Stimulated activated CD8-positive, alpha-beta memory T cell treated with anti-CD3 and anti-CD28 coated beads, Interleukin-12 subunit alpha, Interleukin-12 subunit beta, amount 100 ng/mL, for 24 hours (primary cell): ENCODE measurements around the gene TXLNB.
"Not testable (repeated sequence)": the region's sequence is repeated elsewhere in the genome, so short reads cannot be mapped to it uniquely, and the experiment has no call there.

Experiments used
- DNase-seq: peaks from one replicate; pipeline ENCODE4 v3.0.0-alpha.2; 2020; ENCODE audit errors: extremely low read depth

Gene TXLNB

DNA sequence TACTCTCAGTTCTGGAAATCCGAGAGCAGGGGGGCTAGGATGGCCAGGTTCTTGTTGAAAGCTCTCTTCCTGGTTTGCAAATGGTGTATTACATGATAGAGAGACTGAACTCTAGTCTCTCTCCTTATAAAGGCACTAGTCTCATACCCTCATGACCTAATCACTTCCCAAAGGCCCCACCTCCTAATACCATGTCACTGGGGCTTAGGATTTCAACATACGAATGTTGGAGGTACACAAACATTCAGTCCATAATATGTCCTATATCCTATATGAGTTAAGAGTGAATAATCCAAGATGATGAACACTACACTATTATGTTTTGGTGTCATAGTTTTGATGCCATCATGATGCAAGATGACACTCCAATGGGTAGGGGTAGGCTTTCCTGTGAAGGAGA, 20.0 kb upstream of the TXLNB start:
- DNase-seq, result no peak

- no peak for DNase-seq
These were observed 17.3 kb upstream of the TXLNB start for GRCh38 chr6:139308936-139309603.

- DNase-seq, result no peak
These were observed 16.6 kb upstream of the TXLNB start for GRCh38 chr6:139308286-139308916.

DNA sequence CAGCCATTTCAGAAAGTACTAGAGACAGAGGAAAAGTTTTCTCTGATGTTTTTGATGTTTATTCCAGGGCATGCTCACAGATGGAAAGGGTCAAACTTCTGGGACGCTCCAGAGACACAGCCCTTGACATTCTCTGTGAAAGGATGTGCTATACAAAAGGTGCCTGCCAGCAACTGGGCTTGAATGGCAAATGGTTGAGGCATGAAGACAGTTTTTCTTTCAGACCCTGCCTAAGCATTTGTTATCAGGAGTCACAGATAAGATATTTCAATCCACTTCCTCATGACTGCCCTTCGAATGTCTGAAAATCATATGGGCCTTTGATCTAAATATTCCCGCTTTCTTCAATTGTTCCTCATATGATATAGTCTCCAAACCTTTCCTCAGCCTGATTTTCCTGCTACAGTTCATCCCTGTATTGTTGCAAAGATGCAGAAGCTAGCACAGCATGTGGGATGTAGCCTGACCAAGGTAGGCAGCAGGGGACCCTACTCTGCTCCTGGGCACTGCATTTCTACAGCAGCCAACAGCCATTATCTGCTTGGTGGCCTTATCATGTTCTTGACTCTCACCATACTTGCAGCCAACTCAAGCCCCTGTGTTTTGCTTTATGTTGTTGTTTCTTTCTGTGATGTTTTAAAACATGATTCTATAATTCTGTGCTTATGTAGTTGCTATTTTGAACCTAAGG, 14.6 kb upstream of the TXLNB start:
- DNase-seq, result no peak

DNA sequence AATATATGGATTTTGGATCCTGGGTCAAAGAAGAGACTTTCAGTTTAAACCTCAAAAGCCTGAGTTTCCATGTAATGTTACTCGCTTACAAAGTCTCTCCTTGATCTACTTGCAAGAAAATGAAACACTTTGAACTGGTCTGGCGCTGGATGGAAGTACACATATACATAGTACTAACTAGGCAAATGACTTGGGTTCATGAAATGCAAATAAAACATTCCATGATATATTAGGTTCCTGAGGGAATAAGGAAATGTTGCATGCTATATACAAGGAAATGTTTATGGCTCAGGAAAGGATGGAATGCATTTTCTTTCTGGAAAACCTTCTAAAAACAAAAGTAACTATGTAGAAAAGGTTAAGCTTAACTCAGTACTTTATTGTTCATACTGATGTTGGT, 11.4 kb upstream of the TXLNB start:
- no peak for DNase-seq

- DNase-seq, result no peak
These were observed 6.1 kb upstream of the TXLNB start for GRCh38 chr6:139297921-139298320.

DNA sequence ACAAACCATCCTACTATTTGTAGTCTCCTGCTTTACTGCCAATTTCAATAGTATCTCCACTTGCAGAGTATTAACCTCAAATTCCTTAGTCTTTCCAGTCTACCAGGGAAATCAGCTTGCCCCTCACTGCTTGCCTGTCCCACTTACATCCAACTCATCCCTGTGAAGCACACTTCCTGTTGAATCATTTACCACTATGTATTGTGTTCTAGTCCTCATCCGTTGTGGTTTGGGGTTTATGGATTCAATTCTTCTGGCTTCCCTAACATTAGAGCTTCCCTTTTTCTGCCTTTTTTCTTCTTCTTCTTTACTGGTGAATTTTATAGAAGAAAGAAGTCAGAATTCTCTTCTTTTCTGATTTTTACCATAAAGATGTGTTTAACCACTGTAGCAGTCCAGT, 5.1 kb upstream of the TXLNB start:
- no peak for DNase-seq

DNA sequence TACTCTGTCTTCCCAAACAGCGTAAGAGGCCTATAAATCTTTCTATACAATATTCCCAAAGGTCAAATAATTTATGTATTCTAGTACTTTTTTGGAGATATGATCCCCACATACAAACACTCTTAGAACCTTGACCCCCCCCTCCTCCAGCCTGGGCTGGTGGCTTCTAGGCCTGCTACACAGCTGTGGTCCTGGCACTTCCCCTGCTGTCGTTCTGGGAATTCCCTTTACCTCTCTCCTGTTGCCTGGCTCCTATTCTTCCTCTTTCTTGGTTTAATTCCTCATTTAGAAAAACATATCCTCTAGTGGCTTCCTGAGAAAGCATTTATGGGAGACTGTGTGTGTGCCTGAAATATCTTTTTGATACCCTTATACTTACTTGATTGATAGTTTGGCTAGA, 4.1 kb upstream of the TXLNB start:
- no peak for DNase-seq

DNA sequence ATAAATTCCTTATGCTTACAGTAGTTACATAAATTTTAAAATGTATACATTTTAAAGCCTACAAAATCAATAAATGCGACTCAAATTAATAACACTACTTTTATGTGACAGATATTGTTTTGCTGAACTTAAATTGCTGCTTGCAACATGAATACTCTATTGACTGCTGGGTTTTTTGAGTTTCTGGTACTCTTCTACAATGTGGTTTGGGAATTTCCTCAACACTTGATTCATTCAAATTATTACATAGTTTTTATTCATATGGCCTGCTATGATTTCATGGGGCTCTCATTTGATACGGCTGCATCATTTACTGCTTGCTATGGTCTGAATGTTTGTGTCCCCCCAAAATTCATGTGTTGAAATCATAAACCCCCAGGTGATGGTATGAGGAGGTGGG, 2.3 kb upstream of the TXLNB start:
- no peak for DNase-seq

DNA sequence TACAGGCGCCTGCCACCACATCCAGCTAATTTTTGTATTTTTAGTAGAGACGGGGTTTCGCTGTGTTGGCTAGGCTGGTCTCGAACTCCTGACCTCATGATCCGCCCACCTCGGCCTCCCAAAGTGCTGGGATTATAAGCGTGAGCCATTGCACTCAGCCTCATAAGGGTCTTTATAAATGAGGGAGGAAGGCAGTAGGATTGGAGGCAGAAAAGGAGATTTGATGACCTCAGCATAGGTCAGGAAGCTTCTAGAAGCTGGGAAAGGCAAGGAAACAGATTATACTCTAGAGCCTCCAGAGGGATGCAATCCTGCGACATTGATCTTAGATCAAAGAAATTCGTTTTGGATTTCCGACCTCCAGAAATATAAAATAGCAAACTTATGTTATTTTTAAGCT, 1.4 kb upstream of the TXLNB start:
- DNase-seq, result not testable (repeated sequence)

- DNase-seq, result no peak
These were observed 949 bp downstream of the TXLNB start for GRCh38 chr6:139290787-139291311.

- no peak for DNase-seq
These were observed 2.6 kb downstream of the TXLNB start for GRCh38 chr6:139289233-139289632.

GRCh38 chr6:139288496-139289040, 3.2 kb downstream of the TXLNB start:
- DNase-seq, result no peak

DNA sequence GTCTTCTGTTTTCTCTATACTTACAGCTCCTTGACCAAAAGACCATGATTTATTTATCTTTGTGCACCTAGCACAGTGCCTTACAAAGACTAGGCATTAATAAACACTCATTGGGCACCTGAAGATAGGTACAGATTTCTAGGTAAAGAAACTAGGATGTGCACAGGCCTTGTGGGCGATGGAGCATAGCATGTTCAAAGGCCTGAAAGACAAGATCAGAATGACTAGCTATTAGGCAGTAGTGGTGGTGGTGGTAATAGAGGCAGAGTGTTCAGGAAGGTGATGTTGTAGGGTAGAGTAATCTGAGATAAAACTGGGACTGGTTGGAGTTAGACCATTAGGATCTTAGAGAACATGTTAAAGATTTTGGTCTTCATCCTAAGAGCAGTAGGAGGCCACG, 3.9 kb downstream of the TXLNB start:
- no peak for DNase-seq

DNA sequence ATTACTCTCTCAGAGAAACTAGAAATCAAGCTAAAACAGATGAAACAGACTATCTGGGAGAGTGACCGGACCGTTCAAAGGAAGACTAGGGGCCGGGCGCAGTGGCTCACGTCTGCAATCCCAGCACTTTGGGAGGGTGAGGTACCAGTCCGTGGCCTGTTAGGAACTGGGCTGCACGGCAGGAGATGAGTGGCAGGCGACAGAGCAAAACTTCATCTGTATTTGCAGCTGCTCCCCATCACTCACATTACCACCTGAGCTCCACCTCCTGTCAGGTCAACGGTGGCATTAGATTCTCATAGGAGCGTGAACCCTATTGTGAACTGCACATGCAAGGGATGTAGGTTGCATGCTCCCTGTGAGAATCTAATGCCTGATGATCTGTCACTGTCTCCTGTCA, 5.4 kb downstream of the TXLNB start:
- not testable (repeated sequence) for DNase-seq

GRCh38 chr6:139285590-139285989, 6.2 kb downstream of the TXLNB start:
- no peak for DNase-seq

GRCh38 chr6:139284789-139285188, 7.0 kb downstream of the TXLNB start:
- no peak for DNase-seq

- DNase-seq, result no peak
These were observed 9.1 kb downstream of the TXLNB start for GRCh38 chr6:139282684-139283083.

DNA sequence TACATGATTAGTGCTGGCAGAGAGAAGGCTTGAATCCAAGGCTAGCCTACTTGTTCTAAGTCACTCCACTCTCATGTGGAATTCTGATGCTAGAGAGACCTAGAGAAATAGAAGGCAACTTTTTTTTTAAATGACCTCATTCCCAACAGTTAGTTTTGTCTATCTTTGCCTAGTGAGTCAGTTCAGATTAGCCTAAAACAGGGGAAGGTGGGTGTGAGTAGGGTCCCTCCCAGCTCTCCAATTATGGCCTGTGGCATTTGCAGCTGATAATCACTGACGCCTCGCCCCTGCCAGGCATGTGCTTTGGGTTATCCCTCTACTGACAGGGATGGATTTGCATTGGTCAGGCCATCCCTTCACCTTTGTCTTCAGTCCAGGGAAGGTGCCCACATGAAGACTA, 13.6 kb downstream of the TXLNB start:
- no peak for DNase-seq

DNA sequence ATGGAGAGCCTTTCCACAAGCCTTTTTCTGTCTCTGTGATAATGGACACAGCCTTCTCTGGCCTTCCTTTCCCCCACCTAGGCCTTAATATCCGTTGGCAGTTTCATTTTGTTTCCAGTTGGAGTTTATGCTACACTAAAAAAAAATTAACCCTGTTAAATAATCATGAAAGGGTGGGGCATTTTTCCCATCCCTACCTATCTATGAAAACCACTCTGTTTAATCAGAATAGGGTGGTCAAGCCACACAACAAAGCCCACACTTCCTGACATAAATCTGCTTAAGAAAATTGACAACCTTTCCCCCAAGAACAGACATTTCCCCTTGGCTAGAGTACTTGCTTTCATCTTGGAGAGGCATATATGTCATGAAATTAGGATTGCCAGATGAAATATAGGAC, 14.2 kb downstream of the TXLNB start:
- DNase-seq, result no peak

DNA sequence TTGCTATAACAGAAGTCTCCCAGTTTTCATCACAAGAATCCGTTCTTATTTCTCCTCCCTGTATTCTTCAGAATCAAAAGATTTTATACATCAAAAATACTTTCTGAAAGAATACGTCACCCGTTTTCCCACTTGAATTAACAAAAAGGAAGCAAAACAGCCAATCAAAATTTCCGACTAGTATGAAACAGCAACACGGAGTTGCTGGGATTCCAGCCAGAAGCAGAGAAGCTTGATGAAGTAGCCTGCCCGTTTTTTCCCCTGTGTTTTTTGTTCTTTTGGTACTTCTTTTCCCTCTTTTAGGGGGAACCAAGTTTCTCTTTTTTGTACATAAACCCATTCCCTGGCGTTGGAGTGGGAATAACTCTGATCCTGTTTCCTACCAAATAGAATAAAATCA, 14.6 kb downstream of the TXLNB start:
- no peak for DNase-seq

- DNase-seq, result no peak
These were observed 16.3 kb downstream of the TXLNB start for GRCh38 chr6:139275279-139276055.
